ENCODE data around the gene PACC1. TPM values are rescaled to one million over a fixed set of nuclear protein-coding genes. Genes with fewer than 3 reads are reported as not detected.

PACC1 gene
- total RNA-seq, 1 experiment from 2014 or later: 14.8 TPM

Other genes with a start within 250 kb of the PACC1 start
- gene PPP2R5A, start 129.5 kb downstream of the PACC1 start, total RNA-seq (2014; rRNA removed; shearing (Covaris generic); ENCODE audit: low replicate concordance): 69.9 and 85.8 TPM in 2 replicates
- 140 and 163 TPM in 2 replicates for gene NENF, start 18.0 kb upstream of the PACC1 start, total RNA-seq (2014; rRNA removed; shearing (Covaris generic); ENCODE audit: low replicate concordance)
- 30.0 and 39.7 TPM in 2 replicates for gene ATF3, start 193.9 kb upstream of the PACC1 start, total RNA-seq (2014; rRNA removed; shearing (Covaris generic); ENCODE audit: low replicate concordance)